HepG2 (cell line): ENCODE measurements around the gene AUTS2. TPM values are rescaled to one million over a fixed set of nuclear protein-coding genes. Genes with fewer than 3 reads are reported as not detected.

Source experiments
- ATAC-seq: fragments of 200-7000 bp; cut with Tn5 transposase; 3 replicates; pipeline ENCODE4 v1.9.1; 2020; ENCODE audit warnings: mild to moderate bottlenecking, moderate library complexity
- BruUV-seq: library from RNA; stranded (reverse); fragments of 400-500 nt; replicated peaks from 2 replicates; lab custom pipeline; 2021; lab: Mats Ljungman, UMichigan
- CTCF ChIA-PET: fragments of 300-600 bp; formaldehyde crosslinking; extraction: SDS; loops from one replicate; lab custom pipeline; 2021; ENCODE audit warnings: low total read pairs, inconsistent platforms, low intra/inter-chr PET ratio; lab: Yijun Ruan, JAX
- POLR2A ChIA-PET: fragments of 350-600 bp; sonication (Branson Sonifier 250); formaldehyde crosslinking; loops from one replicate; lab custom pipeline; 2020; ENCODE audit warnings: antibody characterized with exemption, inconsistent platforms; lab: Yijun Ruan, JAX
- DNase-seq: peaks from one replicate; pipeline ENCODE4 v3.0.0-alpha.2; 2015; ENCODE audit warnings: low spot score
- FAIRE-seq: peaks from 3 replicates; lab custom pipeline; 2011; peaks lifted over from hg19 to GRCh38; lab: Jason Lieb, UNC
- H2AFZ ChIP-seq: one replicate; pipeline ENCODE4 v1.6.1; 2011; ENCODE audit warnings: low read length, inconsistent platforms
- H3K27ac ChIP-seq: fragments of 300-600 bp; 3 replicates; pipeline ENCODE4 v1.8.0; 2011; ENCODE audit warnings: mixed run types, mild to moderate bottlenecking, mixed read lengths, low read length, inconsistent platforms; ENCODE audit not compliant: insufficient read depth; ENCODE audit errors: extremely low read length
- H3K27me3 ChIP-seq, 2 experiments: fragments of 200-600 bp in 1 of 2; 2 replicates in 1 of 2; 3 replicates in 1 of 2; pipeline versions ENCODE4 v1.6.0 to v1.8.0; 2011; ENCODE audit warnings: low read length in 2 of 2, mild to moderate bottlenecking in 2 of 2, moderate library complexity in 2 of 2, inconsistent platforms in 1 of 2; ENCODE audit not compliant: insufficient read depth in 2 of 2, control insufficient read depth in 1 of 2
- H3K36me3 ChIP-seq, 2 experiments: fragments of 200-600 bp in 1 of 2; replicated peaks in 1 of 2; 2 replicates in 1 of 2; 3 replicates in 1 of 2; pipeline versions ENCODE4 v1.5.1 to v1.8.0; 2011; ENCODE audit warnings: low read length in 2 of 2, inconsistent platforms in 1 of 2; ENCODE audit not compliant: insufficient read depth in 2 of 2, control insufficient read depth in 1 of 2
- H3K4me1 ChIP-seq: 2 replicates; pipeline ENCODE4 v1.5.1; 2012; ENCODE audit warnings: low read length, inconsistent platforms; ENCODE audit not compliant: insufficient read depth
- H3K4me2 ChIP-seq: 2 replicates; pipeline ENCODE4 v1.6.0; 2011; ENCODE audit warnings: low read depth, low read length, inconsistent platforms
- H3K4me3 ChIP-seq, 3 experiments: fragments of 200-600 bp in 1 of 3; sonication (generic), shearing (Covaris generic) in 1 of 3; replicated peaks in 1 of 3; 2 replicates each; pipeline ENCODE4 v1.5.1; 2011 to 2016; ENCODE audit warnings: low read length in 3 of 3, inconsistent platforms in 2 of 3, low read depth in 2 of 3, mild to moderate bottlenecking in 2 of 3, control low read depth in 1 of 3, mixed read lengths in 1 of 3; ENCODE audit not compliant: insufficient read depth in 1 of 3
- H3K79me2 ChIP-seq: one replicate; pipeline ENCODE4 v1.6.1; 2011; ENCODE audit warnings: low read length, inconsistent platforms; ENCODE audit not compliant: insufficient read depth
- H3K9ac ChIP-seq: 2 replicates; pipeline ENCODE4 v1.6.0; 2011; ENCODE audit warnings: mild to moderate bottlenecking, low read depth, low read length, inconsistent platforms; ENCODE audit not compliant: insufficient read depth
- H3K9me3 ChIP-seq: 2 replicates; pipeline ENCODE4 v1.5.1; 2012; ENCODE audit warnings: mild to moderate bottlenecking, low read length
- H4K20me1 ChIP-seq: 2 replicates; pipeline ENCODE4 v1.6.0; 2011; ENCODE audit warnings: inconsistent platforms, mild to moderate bottlenecking, low read length, moderate library complexity; ENCODE audit not compliant: insufficient read depth
- ARID2 ChIP-seq: sonication (generic); formaldehyde crosslinking; IDR thresholded peaks from 2 replicates; pipeline ENCODE4 v1.8.1; 2022; ENCODE audit warnings: mild to moderate bottlenecking, missing genetic modification reagents, borderline replicate concordance
- ARNT ChIP-seq: fragments of 450-650 bp; IDR thresholded peaks from 2 replicates; pipeline ENCODE4 v1.6.1; 2017
- CEBPG ChIP-seq: IDR thresholded peaks from 2 replicates; pipeline ENCODE4 v1.6.1; 2016
- CTCF ChIP-seq: sonication (generic); formaldehyde crosslinking; IDR thresholded peaks from 2 replicates; pipeline ENCODE4 v1.5.0; 2020; ENCODE audit warnings: mild to moderate bottlenecking, missing genetic modification reagents, moderate library complexity
- EHMT2 ChIP-seq: fragments of 200-600 bp; sonication (generic); IDR thresholded peaks from 2 replicates; pipeline ENCODE4 v1.7.0; 2017; ENCODE audit warnings: antibody characterized with exemption, low read depth, low read length, borderline replicate concordance
- ELF4 ChIP-seq: sonication (generic); formaldehyde crosslinking; IDR thresholded peaks from 2 replicates; pipeline ENCODE4 v1.5.0; 2020; ENCODE audit warnings: missing genetic modification reagents, mild to moderate bottlenecking, moderate library complexity, borderline replicate concordance
- EZH2 ChIP-seq: conservative IDR thresholded peaks from 2 replicates; pipeline ENCODE4 v1.6.1; 2012; ENCODE audit warnings: mild to moderate bottlenecking, low read depth, low read length, moderate library complexity
- FOXP1 ChIP-seq, 2 experiments: fragments of 450-650 bp in 1 of 2; IDR thresholded peaks; 2 replicates each; pipeline ENCODE4 v1.6.1; 2017 to 2018; ENCODE audit warnings: antibody characterized with exemption in 1 of 2
- LBX2 ChIP-seq: sonication (generic); formaldehyde crosslinking; IDR thresholded peaks from 2 replicates; pipeline ENCODE4 v1.5.0; 2020; ENCODE audit warnings: missing genetic modification reagents, mild to moderate bottlenecking, borderline replicate concordance
- PLRG1 ChIP-seq: fragments of 450-650 bp; conservative IDR thresholded peaks from 2 replicates; pipeline ENCODE4 v1.6.1; 2016
- POGZ ChIP-seq: sonication (generic); formaldehyde crosslinking; IDR thresholded peaks from 2 replicates; pipeline ENCODE4 v1.4.0; 2020; ENCODE audit warnings: mild to moderate bottlenecking, missing genetic modification reagents
- SNAPC5 ChIP-seq: sonication (generic); formaldehyde crosslinking; IDR thresholded peaks from 2 replicates; pipeline ENCODE4 v1.8.1; 2023; ENCODE audit warnings: mild to moderate bottlenecking, missing genetic modification reagents, borderline replicate concordance
- SP1 ChIP-seq, 2 experiments: fragments of 450-650 bp in 1 of 2; sonication (generic) in 1 of 2; formaldehyde crosslinking in 1 of 2; IDR thresholded peaks; 2 replicates each; pipeline versions ENCODE4 v1.4.0 to v1.6.1; 2016 to 2020; ENCODE audit warnings: missing genetic modification reagents in 1 of 2
- ZMAT3 ChIP-seq: sonication (generic); formaldehyde crosslinking; conservative IDR thresholded peaks from 2 replicates; pipeline ENCODE4 v1.7.0; 2021; ENCODE audit warnings: missing genetic modification reagents
- ZNF383 ChIP-seq: sonication (generic); formaldehyde crosslinking; IDR thresholded peaks from 2 replicates; pipeline ENCODE4 v1.4.0; 2020; ENCODE audit warnings: missing genetic modification reagents, mild to moderate bottlenecking, borderline replicate concordance
- ZNF432 ChIP-seq: sonication (generic); formaldehyde crosslinking; IDR thresholded peaks from 2 replicates; pipeline ENCODE4 v1.5.0; 2020; ENCODE audit warnings: missing genetic modification reagents, mild to moderate bottlenecking, borderline replicate concordance
- ZNF552 ChIP-seq: sonication (generic); formaldehyde crosslinking; IDR thresholded peaks from 2 replicates; pipeline ENCODE4 v1.9.0; 2022; ENCODE audit warnings: missing genetic modification reagents, mild to moderate bottlenecking, borderline replicate concordance
- ZNF564 ChIP-seq: sonication (generic); formaldehyde crosslinking; IDR thresholded peaks from 2 replicates; pipeline ENCODE4 v1.8.1; 2023; ENCODE audit warnings: mild to moderate bottlenecking, missing genetic modification reagents
- WGBS: methylation state at CpG from one replicate; pipeline ENCODE4 v1.1.6; 2017; ENCODE audit warnings: low lambda C conversion rate; 5-methylcytosine and 5-hydroxymethylcytosine counted together
- in situ Hi-C: cut with HindIII; loops from 2 replicates; pipeline ENCODE4 v1.10.0; 2017; ENCODE audit warnings: low pct_unique_long_range_greater_than_20kb; ENCODE audit not compliant: extremely low pct_ligation_motif_present
- intact Hi-C: fragments of 100-400 bp; cut with micrococcal nuclease; formaldehyde crosslinking; loops from one replicate; pipeline ENCODE4 v1.10.0; 2022; ENCODE audit not compliant: unreplicated experiment
- polyA plus RNA-seq, 8 experiments: library from polyadenylated mRNA; depleted of rRNA in 3 of 8; stranded (reverse) in 7 of 8; unstranded in 1 of 8; fragments of >200 nt; fragmentation: Illumina TruSeq in 4 of 8; extraction: Trizol in 4 of 8; gene quantifications; 2 replicates each; pipeline versions ENCODE4 v1.2.1 to v1.2.3, GENCODE V29; 2011 to 2016; ENCODE audit warnings: low read depth in 4 of 8, missing spikeins in 1 of 8, mixed read lengths in 1 of 8; ENCODE audit not compliant: insufficient read depth in 1 of 8
- total RNA-seq, 5 experiments: library from RNA; depleted of rRNA; stranded (reverse); fragments of >200 nt; fragmentation: Illumina TruSeq; extraction: Trizol; gene quantifications; 2 replicates each; pipeline ENCODE4 v1.2.3, GENCODE V29; 2016; ENCODE audit warnings: low read depth in 1 of 5
- TF ChIP-seq, protein P1 (sequence below): sonication (generic); formaldehyde crosslinking; IDR thresholded peaks from 2 replicates; pipeline ENCODE4 v1.4.0; 2020; ENCODE audit warnings: low read depth, missing genetic modification reagents

The AUTS2 gene
- total and polyA plus RNA-seq, 2 of the 13 experiments (the other 11 are each of a cell fraction or from before 2014, with no cell fraction given), result 0.38 TPM; not detected in 1

DNA sequence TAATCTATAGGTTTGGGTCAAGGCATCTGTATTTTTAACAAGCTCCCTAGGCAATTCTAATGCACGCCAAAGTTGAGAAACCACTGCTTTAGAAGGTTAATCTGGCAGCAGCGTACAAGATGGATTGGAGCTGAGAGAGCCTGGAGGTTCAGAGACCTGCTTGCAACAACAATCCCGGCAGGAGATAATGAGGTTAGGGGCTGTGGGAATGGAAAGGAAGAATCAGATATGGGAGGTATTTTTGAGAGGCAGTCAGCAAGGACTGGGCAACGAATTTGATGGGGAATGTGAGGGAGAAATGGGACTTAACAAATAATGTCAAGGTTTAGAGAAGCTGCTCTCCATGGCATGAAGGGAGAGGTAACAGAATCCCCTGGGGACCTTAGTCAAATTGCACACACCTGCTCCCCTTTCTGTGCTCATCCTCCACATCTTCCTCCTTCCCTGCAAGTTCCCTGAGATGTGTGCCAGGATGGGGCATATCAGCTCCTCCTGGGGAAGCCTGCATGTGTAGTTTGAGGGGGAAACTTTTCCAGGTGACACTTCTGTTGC is 802.6 kb downstream of the AUTS2 start (continued):
- TF ChIP-seq SNAPC5 (CRISPR knock-in tag) (no peak), PLRG1 (no peak), POGZ (CRISPR knock-in tag) (no peak), EHMT2 (no peak), LBX2 (CRISPR knock-in tag) (no peak), ZNF552 (no peak), ZMAT3 (CRISPR knock-in tag) (no peak)
- TF ChIP-seq, protein P1, sequence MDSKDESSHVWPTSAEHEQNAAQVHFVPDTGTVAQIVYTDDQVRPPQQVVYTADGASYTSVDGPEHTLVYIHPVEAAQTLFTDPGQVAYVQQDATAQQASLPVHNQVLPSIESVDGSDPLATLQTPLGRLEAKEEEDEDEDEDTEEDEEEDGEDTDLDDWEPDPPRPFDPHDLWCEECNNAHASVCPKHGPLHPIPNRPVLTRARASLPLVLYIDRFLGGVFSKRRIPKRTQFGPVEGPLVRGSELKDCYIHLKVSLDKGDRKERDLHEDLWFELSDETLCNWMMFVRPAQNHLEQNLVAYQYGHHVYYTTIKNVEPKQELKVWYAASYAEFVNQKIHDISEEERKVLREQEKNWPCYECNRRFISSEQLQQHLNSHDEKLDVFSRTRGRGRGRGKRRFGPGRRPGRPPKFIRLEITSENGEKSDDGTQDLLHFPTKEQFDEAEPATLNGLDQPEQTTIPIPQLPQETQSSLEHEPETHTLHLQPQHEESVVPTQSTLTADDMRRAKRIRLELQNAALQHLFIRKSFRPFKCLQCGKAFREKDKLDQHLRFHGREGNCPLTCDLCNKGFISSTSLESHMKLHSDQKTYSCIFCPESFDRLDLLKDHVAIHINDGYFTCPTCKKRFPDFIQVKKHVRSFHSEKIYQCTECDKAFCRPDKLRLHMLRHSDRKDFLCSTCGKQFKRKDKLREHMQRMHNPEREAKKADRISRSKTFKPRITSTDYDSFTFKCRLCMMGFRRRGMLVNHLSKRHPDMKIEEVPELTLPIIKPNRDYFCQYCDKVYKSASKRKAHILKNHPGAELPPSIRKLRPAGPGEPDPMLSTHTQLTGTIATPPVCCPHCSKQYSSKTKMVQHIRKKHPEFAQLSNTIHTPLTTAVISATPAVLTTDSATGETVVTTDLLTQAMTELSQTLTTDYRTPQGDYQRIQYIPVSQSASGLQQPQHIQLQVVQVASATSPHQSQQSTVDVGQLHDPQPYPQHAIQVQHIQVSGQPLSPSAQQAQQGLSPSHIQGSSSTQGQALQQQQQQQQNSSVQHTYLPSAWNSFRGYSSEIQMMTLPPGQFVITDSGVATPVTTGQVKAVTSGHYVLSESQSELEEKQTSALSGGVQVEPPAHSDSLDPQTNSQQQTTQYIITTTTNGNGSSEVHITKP (CRISPR knock-in tag), result no peak

DNA sequence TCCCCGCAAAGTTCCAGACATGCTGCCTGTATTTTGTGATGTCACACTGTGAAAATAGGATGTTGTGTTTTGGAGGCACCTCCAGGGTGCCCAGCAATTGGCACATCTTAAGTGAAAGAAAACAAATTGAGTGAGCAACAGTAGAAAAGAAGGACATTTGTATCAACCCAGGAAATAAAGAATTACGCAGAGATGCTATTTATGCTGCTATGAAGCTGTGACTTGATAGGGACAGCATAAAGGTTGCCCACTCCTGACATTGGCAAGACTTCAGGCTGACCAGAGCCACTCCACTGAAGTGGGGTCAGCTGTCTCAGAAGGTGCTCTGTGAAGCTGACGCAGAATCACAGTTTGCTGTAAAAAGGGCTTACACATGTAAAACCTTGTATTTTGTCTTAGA is 803.8 kb downstream of the AUTS2 start:
- Histone ChIP-seq H3K27ac (no peak overlapping the region), H3K79me2 (no peaks in the 10 kb centered on the region), H3K9me3 (no peaks in the 10 kb centered on the region), H2AFZ (no peak overlapping the region), H3K9ac (no peak overlapping the region), H3K4me3 (no peak overlapping the region), H3K4me1 (no peaks in the 10 kb centered on the region), H4K20me1 (no peaks in the 10 kb centered on the region), H3K27me3 (no peaks in the 10 kb centered on the region), H3K4me2 (no peak overlapping the region), H3K36me3 (no peaks in the 10 kb centered on the region)
- 34% methylated on average over 3 of the region's 3 CpGs for WGBS
- DNase-seq (no peak), ATAC-seq (no peak), FAIRE-seq (no peak)
- in situ Hi-C loops, result no loop called here
- CTCF ChIA-PET, result no interaction called here
- POLR2A ChIA-PET, result no interaction called here
- intact Hi-C loops, result no loop called here
- no TSS peak for BruUV-seq
- TF ChIP-seq CTCF, result no peak
- no peak for TF ChIP-seq FOXP1 (IDR thresholded peaks at IDR 0.05)
- TF ChIP-seq FOXP1 (CRISPR knock-in tag; IDR thresholded peaks at IDR 0.05), result no peak
- no peak for TF ChIP-seq CEBPG (CRISPR knock-in tag)
- no peak for TF ChIP-seq ARID2 (CRISPR knock-in tag)
- no peak for TF ChIP-seq EZH2
- TF ChIP-seq ARNT, result no peak
- TF ChIP-seq ZNF564 (CRISPR knock-in tag), result no peak
- no peak for TF ChIP-seq ELF4 (CRISPR knock-in tag)
- no peak for TF ChIP-seq ZNF383 (CRISPR knock-in tag)
- no peak for TF ChIP-seq SP1 (IDR thresholded peaks at IDR 0.05)
- TF ChIP-seq SP1 (CRISPR knock-in tag; IDR thresholded peaks at IDR 0.05), result no peak
- no peak for TF ChIP-seq ZNF432 (CRISPR knock-in tag)
